Measurements from ENCODE around the gene MRPS10.

GRCh38 chr6:42220807-42221206 is 3.1 kb upstream of the MRPS10 start:
- TF ChIP-seq, protein P1, sequence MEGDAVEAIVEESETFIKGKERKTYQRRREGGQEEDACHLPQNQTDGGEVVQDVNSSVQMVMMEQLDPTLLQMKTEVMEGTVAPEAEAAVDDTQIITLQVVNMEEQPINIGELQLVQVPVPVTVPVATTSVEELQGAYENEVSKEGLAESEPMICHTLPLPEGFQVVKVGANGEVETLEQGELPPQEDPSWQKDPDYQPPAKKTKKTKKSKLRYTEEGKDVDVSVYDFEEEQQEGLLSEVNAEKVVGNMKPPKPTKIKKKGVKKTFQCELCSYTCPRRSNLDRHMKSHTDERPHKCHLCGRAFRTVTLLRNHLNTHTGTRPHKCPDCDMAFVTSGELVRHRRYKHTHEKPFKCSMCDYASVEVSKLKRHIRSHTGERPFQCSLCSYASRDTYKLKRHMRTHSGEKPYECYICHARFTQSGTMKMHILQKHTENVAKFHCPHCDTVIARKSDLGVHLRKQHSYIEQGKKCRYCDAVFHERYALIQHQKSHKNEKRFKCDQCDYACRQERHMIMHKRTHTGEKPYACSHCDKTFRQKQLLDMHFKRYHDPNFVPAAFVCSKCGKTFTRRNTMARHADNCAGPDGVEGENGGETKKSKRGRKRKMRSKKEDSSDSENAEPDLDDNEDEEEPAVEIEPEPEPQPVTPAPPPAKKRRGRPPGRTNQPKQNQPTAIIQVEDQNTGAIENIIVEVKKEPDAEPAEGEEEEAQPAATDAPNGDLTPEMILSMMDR (IDR thresholded peaks at IDR 0.05) = no peak
- TF ChIP-seq, protein P2, sequence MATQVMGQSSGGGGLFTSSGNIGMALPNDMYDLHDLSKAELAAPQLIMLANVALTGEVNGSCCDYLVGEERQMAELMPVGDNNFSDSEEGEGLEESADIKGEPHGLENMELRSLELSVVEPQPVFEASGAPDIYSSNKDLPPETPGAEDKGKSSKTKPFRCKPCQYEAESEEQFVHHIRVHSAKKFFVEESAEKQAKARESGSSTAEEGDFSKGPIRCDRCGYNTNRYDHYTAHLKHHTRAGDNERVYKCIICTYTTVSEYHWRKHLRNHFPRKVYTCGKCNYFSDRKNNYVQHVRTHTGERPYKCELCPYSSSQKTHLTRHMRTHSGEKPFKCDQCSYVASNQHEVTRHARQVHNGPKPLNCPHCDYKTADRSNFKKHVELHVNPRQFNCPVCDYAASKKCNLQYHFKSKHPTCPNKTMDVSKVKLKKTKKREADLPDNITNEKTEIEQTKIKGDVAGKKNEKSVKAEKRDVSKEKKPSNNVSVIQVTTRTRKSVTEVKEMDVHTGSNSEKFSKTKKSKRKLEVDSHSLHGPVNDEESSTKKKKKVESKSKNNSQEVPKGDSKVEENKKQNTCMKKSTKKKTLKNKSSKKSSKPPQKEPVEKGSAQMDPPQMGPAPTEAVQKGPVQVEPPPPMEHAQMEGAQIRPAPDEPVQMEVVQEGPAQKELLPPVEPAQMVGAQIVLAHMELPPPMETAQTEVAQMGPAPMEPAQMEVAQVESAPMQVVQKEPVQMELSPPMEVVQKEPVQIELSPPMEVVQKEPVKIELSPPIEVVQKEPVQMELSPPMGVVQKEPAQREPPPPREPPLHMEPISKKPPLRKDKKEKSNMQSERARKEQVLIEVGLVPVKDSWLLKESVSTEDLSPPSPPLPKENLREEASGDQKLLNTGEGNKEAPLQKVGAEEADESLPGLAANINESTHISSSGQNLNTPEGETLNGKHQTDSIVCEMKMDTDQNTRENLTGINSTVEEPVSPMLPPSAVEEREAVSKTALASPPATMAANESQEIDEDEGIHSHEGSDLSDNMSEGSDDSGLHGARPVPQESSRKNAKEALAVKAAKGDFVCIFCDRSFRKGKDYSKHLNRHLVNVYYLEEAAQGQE (IDR thresholded peaks at IDR 0.05; ENCODE audit: insufficient read depth in 1 of 2, low read depth in 2 of 2, low read length in 1 of 2) = no peak
- TF ChIP-seq POLR2AphosphoS5 (IDR thresholded peaks at IDR 0.05; ENCODE audit: low read depth, low read length) = no peak

Data from Panc1 (cell line).